Left cardiac atrium (tissue), 4 donors: ENCODE results near the gene VANGL1. TPM values are rescaled to one million over a fixed set of nuclear protein-coding genes. Genes with fewer than 3 reads are reported as not detected.

Source experiments
- ATAC-seq, 2 donors: fragments of 200-7000 bp; cut with Tn5 transposase; one replicate each; pipeline ENCODE4 v1.9.1; 2020; ENCODE audit warnings: mild to moderate bottlenecking in 2 of 2, moderate library complexity in 2 of 2
- DNase-seq: peaks from one replicate; pipeline ENCODE4 v3.0.0-alpha.2; 2020
- intact Hi-C, 2 donors: fragments of 100-400 bp; cut with DNase I; formaldehyde crosslinking; loops; one replicate each; pipeline versions ENCODE4 v1.14.1 to v1.15.1; 2022 to 2023
- total RNA-seq, 2 donors: library from RNA; stranded (reverse); fragmentation: NEBNext Ultra II Directional; extraction: Animal tissue kit (Norgen Biotek cat#: 25700); gene quantifications; one replicate each; pipeline ENCODE4 v1.2.1, GENCODE V29; 2021
- donor health status: DM: no; HTN: yes; CAD: no.
- donor health status: DM: no; HTN: yes; CAD: no; lungs with severe emphysema.
- donor health status: DM: yes; HTN: yes; CAD: no.
- donor health status: Dilated cardiomyopathy.

Gene VANGL1
- total RNA-seq, 2 donors from 2014 or later: 5.2 to 7.5 TPM

- intact Hi-C loops: no loop called here
- no peak for DNase-seq
- no peak for ATAC-seq
Measured at GRCh38 chr1:115658646-115659045, 16.9 kb downstream of the VANGL1 start.

- ATAC-seq (no peak), DNase-seq (no peak)
- intact Hi-C loops: no loop called here
Measured at GRCh38 chr1:115660151-115660550, 18.4 kb downstream of the VANGL1 start.

GRCh38 chr1:115661157-115661556 lies 19.4 kb downstream of the VANGL1 start:
- intact Hi-C loops: no loop called here
- no peak for ATAC-seq
- DNase-seq: no peak

- ATAC-seq (no peak), DNase-seq (no peak)
- intact Hi-C loops: no loop called here
Measured at GRCh38 chr1:115665319-115666096, 23.7 kb downstream of the VANGL1 start.

- intact Hi-C loops: no loop called here
- ATAC-seq: peak in 1 of 2 donors; percentile 17
- DNase-seq: no peak
Measured at GRCh38 chr1:115666206-115666605, 24.4 kb downstream of the VANGL1 start.

- ATAC-seq (peak; percentile 80 to 89), DNase-seq (peak; percentile 37)
- intact Hi-C loops: no loop called here
Measured at GRCh38 chr1:115666702-115667101, 24.9 kb downstream of the VANGL1 start.

GRCh38 chr1:115668579-115668978 lies 26.8 kb downstream of the VANGL1 start:
- DNase-seq (no peak), ATAC-seq (no peak)
- intact Hi-C loops: no loop called here

- no peak for ATAC-seq
- DNase-seq: no peak
- intact Hi-C loops: no loop called here
Measured at GRCh38 chr1:115669002-115669673, 27.4 kb downstream of the VANGL1 start.

- DNase-seq: no peak
- no peak for ATAC-seq
- intact Hi-C loops: no loop called here
Measured at GRCh38 chr1:115669886-115670285, 28.1 kb downstream of the VANGL1 start.

- intact Hi-C loops: no loop called here
- no peak for ATAC-seq
- DNase-seq: no peak
Measured at GRCh38 chr1:115670476-115671175, 28.9 kb downstream of the VANGL1 start.

GRCh38 chr1:115671176-115671934 lies 29.6 kb downstream of the VANGL1 start:
- intact Hi-C loops: no loop called here
- peak; percentile 18 to 52 for ATAC-seq
- no peak for DNase-seq

GRCh38 chr1:115672224-115673009 lies 30.6 kb downstream of the VANGL1 start:
- ATAC-seq (no peak), DNase-seq (no peak)
- intact Hi-C loops: no loop called here

GRCh38 chr1:115676498-115677181 lies 34.9 kb downstream of the VANGL1 start:
- intact Hi-C loops: no loop called here
- no peak for DNase-seq
- no peak for ATAC-seq

GRCh38 chr1:115677182-115677555 lies 35.4 kb downstream of the VANGL1 start:
- DNase-seq (no peak), ATAC-seq (no peak)
- intact Hi-C loops: no loop called here

- ATAC-seq (no peak), DNase-seq (no peak)
- intact Hi-C loops: no loop called here
Measured at GRCh38 chr1:115677565-115677964, 35.8 kb downstream of the VANGL1 start.

- DNase-seq (no peak), ATAC-seq (no peak)
- intact Hi-C loops: no loop called here
Measured at GRCh38 chr1:115678141-115678540, 36.4 kb downstream of the VANGL1 start.

GRCh38 chr1:115679141-115679611 lies 37.4 kb downstream of the VANGL1 start:
- peak; percentile 89 to 95 for ATAC-seq
- peak; percentile 48 for DNase-seq
- intact Hi-C loops: no loop called here

GRCh38 chr1:115680730-115681111 lies 39.0 kb downstream of the VANGL1 start:
- intact Hi-C loops: no loop called here
- ATAC-seq (peak; percentile 20 to 66), DNase-seq (no peak)
